Right atrium auricular region (tissue), 2 donors: ENCODE measurements around the gene NRDE2. TPM values are rescaled to one million over a fixed set of nuclear protein-coding genes. Genes with fewer than 3 reads are reported as not detected.
A peak's percentile ranks its signal among the peaks of the same experiment; 100 is the strongest.

Experiments used
- DNase-seq: peaks from one replicate; pipeline ENCODE4 v3.0.0-alpha.2; 2019; ENCODE audit warnings: low spot score
- H3K27ac ChIP-seq, 2 donors: fragments of 200-600 bp; sonication (generic); 1 replicate in 1 of 2; 2 replicates in 1 of 2; pipeline ENCODE4 v1.5.1; 2016 to 2019
- H3K27me3 ChIP-seq, 2 donors: fragments of 200-600 bp; sonication (generic); one replicate each; pipeline versions ENCODE4 v1.5.1 to v1.6.0; 2017 to 2019
- H3K36me3 ChIP-seq: fragments of 200-600 bp; sonication (generic); one replicate; pipeline ENCODE4 v1.5.1; 2016
- H3K4me1 ChIP-seq, 2 donors: fragments of 200-600 bp; sonication (generic); one replicate each; pipeline versions ENCODE4 v1.5.1 to v1.6.0; 2017 to 2019
- H3K4me3 ChIP-seq, 2 donors: fragments of 200-600 bp; sonication (generic); 1 replicate in 1 of 2; 2 replicates in 1 of 2; pipeline ENCODE4 v1.5.1; 2017 to 2019; ENCODE audit warnings: mild to moderate bottlenecking in 1 of 2, moderate library complexity in 1 of 2
- H3K9me3 ChIP-seq, 2 donors: fragments of 200-600 bp; sonication (generic); one replicate each; pipeline ENCODE4 v1.5.1; 2019
- total RNA-seq, 2 donors: library from RNA; depleted of rRNA; stranded (reverse); fragments of >200 nt; gene quantifications; one replicate each; pipeline ENCODE4 v1.1.0, GENCODE V29; 2016
- TF ChIP-seq, protein P1 (sequence below), 2 donors: fragments of 200-600 bp; sonication (generic); IDR thresholded peaks; one replicate each; pipeline ENCODE4 v1.5.1; 2019; ENCODE audit warnings: antibody characterized with exemption in 2 of 2

Gene NRDE2
- total RNA-seq, 2 donors from 2014 or later, result 5.9 to 6.9 TPM

GRCh38 chr14:90301122-90301521 lies 30.6 kb downstream of the NRDE2 start:
- Histone ChIP-seq H3K4me1 (peaks cover 0 to 16% of the 10 kb centered on the region in 2 donors), H3K36me3 (peaks cover 22% of the 10 kb centered on the region), H3K9me3 (no peaks in the 10 kb centered on the region), H3K4me3 (no peak overlapping the region), H3K27me3 (no peaks in the 10 kb centered on the region), H3K27ac (peak overlapping the region; percentile 66 to 67)
- TF ChIP-seq, protein P1, sequence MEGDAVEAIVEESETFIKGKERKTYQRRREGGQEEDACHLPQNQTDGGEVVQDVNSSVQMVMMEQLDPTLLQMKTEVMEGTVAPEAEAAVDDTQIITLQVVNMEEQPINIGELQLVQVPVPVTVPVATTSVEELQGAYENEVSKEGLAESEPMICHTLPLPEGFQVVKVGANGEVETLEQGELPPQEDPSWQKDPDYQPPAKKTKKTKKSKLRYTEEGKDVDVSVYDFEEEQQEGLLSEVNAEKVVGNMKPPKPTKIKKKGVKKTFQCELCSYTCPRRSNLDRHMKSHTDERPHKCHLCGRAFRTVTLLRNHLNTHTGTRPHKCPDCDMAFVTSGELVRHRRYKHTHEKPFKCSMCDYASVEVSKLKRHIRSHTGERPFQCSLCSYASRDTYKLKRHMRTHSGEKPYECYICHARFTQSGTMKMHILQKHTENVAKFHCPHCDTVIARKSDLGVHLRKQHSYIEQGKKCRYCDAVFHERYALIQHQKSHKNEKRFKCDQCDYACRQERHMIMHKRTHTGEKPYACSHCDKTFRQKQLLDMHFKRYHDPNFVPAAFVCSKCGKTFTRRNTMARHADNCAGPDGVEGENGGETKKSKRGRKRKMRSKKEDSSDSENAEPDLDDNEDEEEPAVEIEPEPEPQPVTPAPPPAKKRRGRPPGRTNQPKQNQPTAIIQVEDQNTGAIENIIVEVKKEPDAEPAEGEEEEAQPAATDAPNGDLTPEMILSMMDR (IDR thresholded peaks at IDR 0.05), result no peak
- no peak for DNase-seq

DNA sequence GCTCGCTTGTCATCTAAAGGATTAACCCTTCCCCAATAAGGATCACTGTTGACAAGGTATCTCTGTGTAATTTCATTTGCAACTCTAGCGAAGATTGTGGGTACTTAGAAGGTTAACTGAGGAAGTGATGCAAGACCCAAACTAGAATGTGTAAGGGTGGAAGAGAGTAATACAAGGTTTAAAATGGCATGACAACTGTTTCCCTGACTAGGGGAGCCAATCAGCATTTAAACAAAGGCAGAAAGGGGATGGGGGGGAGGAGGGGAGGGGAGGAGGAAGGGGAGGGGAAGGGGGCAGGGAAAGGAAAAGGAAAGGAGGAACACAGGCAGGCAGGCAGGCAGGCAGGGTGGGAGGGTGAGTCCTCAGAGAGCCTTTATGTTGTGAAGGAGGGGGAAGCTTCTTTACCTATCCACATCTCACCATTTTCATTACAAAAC lies 31.1 kb downstream of the NRDE2 start:
- no peaks in the 10 kb centered on the region for H3K9me3 ChIP-seq
- TF ChIP-seq, protein P1 (IDR thresholded peaks at IDR 0.05), result no peak
- no peak for DNase-seq
- no peak overlapping the region for H3K4me3 ChIP-seq
- H3K4me1 ChIP-seq, result peaks cover 0 to 16% of the 10 kb centered on the region in 2 donors
- H3K27me3 ChIP-seq, result no peaks in the 10 kb centered on the region
- H3K27ac ChIP-seq, result peak overlapping the region; percentile 66 to 67
- peaks cover 20% of the 10 kb centered on the region for H3K36me3 ChIP-seq

GRCh38 chr14:90299408-90299807 lies 32.3 kb downstream of the NRDE2 start:
- TF ChIP-seq, protein P1 (IDR thresholded peaks at IDR 0.05), result no peak
- no peaks in the 10 kb centered on the region for H3K27me3 ChIP-seq
- peaks cover 16% of the 10 kb centered on the region for H3K36me3 ChIP-seq
- peak overlapping the region; percentile 21 to 28 for H3K27ac ChIP-seq
- no peak overlapping the region for H3K4me3 ChIP-seq
- peaks cover 0 to 16% of the 10 kb centered on the region in 2 donors for H3K4me1 ChIP-seq
- DNase-seq, result no peak
- H3K9me3 ChIP-seq, result no peaks in the 10 kb centered on the region

DNA sequence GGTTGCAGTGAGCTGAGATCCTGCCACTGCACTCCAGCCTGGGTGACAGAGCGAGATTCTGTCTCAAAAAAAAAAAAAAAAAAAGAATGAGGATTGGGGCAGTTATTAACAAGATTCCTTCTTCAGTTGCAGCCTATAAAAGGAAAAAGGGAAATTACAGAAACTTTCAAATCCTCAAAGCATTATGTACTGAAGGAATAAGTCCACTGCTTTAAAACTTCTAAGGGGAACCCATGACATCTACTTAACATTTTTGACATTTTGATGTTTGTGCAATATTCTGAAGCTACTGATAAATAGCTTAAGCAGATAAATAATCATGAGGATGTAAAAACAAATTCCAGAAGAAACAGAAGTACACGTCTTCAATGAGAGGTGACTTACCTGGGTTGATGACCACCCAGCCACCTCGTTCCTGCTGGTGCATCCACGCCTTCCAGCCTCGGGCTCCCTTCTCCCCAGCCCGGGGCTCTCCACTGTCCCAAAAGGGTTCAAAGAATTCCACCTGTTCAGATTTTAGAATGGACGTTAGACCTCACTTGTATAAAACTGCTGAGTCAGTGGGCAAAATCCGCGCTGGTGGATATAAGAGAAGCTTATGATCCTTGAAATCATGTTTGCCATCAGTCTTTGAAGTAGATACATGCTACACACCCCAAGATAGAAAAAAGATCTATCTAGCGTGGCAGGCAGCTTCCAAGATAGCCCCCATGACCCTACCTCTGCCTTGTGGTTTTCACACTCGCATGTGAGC lies 33.7 kb downstream of the NRDE2 start:
- no peak for DNase-seq
- peaks cover 0 to 16% of the 10 kb centered on the region in 2 donors for H3K4me1 ChIP-seq
- H3K27me3 ChIP-seq, result no peaks in the 10 kb centered on the region
- H3K27ac ChIP-seq, result no peak overlapping the region
- H3K4me3 ChIP-seq, result no peak overlapping the region
- TF ChIP-seq, protein P1 (IDR thresholded peaks at IDR 0.05), result no peak
- H3K9me3 ChIP-seq, result no peaks in the 10 kb centered on the region
- peaks cover 15% of the 10 kb centered on the region for H3K36me3 ChIP-seq

- Histone ChIP-seq H3K4me3 (no peak overlapping the region), H3K27ac (no peak overlapping the region), H3K36me3 (peaks cover 29% of the 10 kb centered on the region), H3K27me3 (no peaks in the 10 kb centered on the region), H3K9me3 (no peaks in the 10 kb centered on the region), H3K4me1 (peaks cover 0 to 9% of the 10 kb centered on the region in 2 donors)
- TF ChIP-seq, protein P1 (IDR thresholded peaks at IDR 0.05), result no peak
- no peak for DNase-seq
Observed at GRCh38 chr14:90296641-90297040, 35.1 kb downstream of the NRDE2 start.
